GM19025 (cell line): ENCODE data around the gene OS9.

Source experiments
- ATAC-seq: cut with Tn5 transposase; IDR thresholded peaks from one replicate; pipeline ENCODE4 v1.9.1; 2021; ENCODE audit warnings: mild to moderate bottlenecking, low read depth, moderate library complexity; ENCODE audit not compliant: unreplicated experiment

Gene OS9

DNA sequence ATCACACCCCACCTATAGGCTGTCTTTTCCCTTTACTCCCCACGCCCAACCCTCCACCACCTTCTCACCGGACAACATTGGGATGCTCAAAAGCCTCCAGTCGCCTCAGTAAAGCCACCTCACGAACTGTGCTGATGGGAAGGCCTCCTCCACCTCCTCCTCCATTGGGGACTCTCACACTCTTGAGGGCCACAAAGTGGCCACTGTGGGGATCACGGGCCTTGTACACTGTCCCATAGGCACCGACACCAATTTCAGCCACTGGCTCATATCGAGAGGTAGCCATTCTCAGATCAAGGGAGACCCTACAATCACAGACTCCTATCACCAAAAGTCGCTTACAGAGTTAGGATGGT, 57.5 kb downstream of the OS9 start:
- no peak for ATAC-seq

DNA sequence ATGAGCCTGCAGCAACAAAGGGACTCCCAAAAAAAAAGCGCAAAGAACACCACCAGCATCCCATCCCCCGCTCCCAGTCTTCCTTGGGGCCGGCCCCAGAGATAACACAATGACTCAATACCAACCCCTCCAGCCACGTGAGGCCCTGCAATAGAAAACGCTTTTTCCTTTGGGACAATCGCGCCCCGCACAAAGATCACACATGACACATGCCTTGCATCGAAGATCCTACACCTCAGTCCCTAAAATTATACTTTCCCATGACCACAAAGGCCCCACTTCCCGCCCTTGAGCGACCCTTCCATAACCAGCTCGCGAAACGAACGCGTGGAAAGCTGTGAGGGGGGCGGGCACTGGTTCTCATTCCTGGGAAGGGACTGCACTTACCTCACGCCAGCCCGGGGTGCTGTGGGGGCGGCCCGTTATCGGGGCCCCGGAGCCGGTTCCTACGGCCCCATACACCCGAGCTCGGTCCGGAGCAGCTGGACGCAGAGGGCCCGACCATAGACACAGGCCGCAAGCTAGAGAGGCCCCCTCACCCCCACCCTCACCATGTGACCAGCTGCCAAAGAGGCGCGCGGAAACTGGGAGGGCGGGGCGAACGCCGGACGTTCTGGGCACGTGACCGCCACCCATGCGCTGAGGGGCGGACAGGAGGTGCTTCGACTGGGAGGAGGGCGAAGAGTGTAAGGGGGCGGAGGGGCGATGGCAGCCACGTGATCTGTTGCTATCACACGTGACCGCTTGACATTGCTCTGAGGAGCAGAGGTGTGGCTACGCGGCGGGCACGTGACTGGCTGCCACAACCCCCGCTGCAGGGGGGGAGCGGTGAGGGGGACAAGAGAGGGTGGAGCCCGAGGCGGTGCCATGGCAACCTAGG, 58.1 kb downstream of the OS9 start, which contains the start of gene CDK4:
Gene CDK4 (minus strand): TSS at position 523 of the 880 bp plus-strand sequence. CDS start 593 bp downstream, outside the sequence.
- peak; percentile 68 for ATAC-seq

DNA sequence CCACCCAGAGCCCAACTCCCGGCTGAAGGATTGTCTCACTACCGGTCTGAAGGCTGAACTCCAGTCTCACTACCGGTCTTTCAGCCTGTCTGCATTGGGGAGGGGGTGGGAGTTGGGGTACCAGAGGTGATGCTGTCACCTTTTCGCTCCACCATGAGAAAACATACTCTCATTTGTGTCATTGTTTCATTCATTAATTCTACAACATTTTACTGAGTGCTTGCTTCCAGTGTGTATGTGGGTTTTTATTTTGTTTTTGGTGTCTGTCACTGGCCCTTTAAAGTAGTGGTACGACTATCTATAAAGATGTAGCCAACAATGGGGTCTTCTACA, 58.7 kb downstream of the OS9 start:
- no peak for ATAC-seq

DNA sequence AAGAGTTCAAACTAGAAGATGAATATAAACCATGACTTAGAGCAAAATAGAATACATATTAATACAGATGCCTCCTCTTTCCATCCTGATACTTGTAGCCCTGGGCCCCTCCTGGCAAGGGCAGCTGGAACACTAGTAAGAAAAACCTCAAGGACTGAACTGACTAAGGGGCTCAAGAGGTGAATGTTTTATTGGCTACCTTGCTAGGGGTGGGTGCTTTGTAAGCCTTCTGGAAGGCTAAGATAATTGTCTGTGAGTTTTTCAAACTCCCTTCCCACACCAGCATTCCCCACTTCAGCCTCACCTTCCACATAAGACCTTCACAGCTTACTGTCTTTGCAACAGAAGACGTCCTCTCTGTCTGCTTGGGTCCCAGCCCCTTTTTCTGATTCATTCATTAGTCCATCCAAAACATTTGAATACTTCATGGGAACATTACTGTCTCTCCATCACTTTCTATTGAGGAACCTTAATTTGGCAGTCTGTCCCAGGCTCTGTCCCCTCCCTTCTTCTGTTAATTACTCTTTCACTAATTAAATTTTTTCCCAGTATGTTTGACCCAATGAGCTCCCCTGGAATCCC, 59.9 kb downstream of the OS9 start:
- no peak for ATAC-seq

DNA sequence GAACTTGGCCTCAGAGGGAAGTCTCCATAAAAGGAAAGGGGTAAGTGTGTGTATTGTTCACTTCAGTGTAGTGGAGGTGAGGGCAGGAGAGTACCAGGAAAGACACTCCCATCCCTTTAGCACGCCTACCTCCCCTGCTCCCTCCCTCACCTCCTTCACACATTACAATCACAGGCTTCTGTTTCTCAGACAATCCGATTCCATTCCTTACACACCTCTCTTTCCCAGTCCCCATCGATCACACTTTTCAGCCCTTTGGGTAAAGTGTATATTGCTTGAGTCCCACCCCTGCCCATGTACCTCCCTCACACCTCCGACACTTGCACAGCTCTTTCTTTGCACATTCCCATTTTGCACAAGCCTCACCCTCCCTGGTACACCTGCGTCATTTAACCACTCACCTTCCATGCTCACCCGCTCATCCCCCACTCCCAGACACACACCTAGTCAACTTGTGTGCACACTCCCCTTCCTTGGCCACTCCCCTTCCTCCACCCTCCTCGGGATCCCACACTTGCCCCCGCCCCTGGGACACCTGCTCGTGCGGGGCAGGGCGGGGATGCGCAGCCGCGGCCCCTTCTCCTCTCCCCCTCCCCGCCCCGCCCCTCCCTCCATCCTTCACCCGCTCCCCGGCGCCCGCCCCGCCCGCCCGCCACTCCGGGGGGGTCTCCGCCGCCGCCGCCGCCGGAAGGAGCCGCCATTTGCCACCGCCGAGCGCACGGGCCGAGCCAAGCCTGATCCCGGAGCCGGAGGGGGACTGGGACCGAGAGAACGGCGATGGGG, 60.7 kb downstream of the OS9 start, which contains the start of gene MARCHF9:
Gene MARCHF9 (plus strand): TSS at position 693 of the 783 bp plus-strand sequence. CDS start 426 bp downstream, outside the sequence.
- peak; percentile 23 for ATAC-seq

DNA sequence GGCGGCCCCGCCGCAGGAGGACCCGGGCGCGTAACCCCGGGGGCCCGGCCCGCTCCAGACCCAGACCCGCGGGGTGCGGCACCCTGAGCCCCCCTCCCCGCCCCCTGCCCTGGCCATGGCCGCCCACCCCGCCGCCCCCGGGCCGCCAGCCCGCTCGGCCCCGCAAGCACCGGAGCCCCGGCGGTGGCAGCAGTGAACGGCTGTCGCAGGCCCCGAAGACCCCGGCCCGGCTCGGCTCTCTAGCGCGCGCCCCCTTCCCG, 61.2 kb downstream of the OS9 start:
- no peak for ATAC-seq

DNA sequence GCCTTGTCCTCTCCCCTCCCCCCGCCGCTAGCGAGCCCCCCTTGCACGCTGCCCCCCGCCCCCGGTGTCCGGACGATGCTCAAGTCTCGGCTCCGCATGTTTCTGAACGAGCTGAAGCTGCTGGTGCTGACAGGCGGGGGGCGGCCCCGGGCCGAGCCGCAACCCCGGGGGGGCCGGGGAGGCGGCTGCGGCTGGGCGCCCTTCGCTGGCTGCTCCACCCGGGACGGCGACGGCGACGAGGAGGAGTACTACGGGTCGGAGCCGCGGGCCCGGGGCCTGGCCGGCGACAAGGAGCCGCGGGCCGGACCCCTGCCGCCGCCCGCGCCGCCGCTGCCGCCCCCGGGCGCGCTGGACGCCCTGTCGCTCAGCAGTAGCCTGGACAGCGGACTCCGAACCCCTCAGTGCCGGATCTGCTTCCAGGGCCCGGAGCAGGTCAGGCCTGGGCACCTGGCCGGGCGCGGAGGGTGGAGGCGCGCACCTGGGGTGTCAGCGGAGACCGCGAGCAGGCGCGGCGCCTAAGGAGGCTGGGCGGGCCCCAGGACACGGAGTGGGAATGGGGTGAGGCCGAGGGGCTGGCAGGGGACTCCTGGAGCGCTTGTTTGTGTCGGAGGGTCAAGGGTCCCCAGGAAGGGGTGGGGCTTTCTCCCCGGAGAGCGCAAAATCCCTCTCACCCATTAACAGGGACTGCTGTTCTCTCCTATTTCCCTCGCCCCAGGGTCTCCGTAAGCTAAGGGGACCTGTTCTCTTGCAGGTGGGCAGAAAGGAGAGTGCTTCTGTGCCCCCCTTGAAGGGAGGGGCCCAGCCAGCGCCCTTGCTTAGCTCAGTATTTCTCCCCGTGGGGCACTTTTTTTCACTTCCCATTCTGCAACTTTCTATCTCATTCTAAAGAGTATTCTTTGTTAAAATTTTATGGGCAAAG, 61.8 kb downstream of the OS9 start:
- ATAC-seq = no peak

DNA sequence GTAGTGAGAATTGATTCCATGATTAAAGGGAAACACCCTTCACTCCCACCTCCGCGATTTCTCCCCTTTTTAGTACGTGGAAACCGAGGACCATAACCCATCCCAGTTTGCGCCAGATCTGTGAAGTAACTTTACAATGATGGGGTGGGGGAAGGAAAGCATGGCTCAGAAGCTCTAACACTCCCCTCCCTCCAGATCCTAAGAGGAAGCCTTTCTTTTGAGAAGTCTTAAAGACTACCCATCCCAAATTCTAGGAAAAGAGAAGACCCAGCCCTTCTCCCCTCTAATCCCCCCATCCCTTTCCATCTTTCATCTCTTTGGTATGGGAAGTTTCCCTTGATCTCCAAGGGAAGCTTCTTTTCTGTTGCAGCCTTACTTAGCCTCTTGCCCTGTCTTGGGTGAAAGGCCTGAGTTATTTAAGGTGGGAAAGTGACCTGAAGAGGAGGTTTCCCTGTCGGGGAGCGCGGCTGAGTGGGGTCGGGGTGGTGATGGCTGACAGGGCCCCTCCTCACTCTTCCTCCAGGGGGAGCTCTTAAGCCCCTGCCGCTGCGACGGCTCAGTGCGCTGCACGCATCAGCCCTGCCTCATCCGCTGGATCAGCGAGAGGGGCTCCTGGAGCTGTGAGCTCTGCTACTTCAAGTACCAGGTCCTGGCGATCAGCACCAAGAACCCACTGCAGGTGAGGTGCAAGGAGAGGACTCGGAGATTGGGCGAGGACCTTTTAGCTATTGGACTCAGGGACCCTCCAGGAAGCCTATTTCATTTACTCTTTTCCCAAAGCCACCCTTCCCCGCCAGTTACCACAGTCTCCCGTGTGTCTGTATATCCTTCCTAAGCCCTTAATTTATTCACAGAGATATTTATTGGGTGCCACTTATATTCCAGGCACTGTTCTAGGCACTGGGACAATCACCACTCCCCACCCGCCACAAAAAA, 62.7 kb downstream of the OS9 start:
- no peak for ATAC-seq

DNA sequence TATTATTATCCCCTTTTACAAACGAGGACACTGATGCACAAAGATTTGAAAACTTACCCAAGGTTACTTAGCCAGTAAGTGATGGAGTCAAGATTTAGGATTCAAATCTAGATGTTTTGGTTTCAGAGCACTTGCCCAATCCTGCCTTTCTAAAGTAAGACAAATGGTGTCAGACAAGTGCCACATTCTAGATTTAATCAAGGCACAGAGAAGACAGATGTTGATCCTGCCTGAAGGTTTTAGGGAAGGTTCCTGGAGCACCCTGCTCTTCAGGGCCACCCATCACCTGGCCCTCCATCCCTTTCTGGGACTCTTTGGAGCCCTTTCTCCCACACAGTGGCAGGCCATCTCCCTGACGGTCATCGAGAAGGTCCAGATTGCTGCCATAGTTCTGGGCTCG, 63.8 kb downstream of the OS9 start:
- no peak for ATAC-seq

DNA sequence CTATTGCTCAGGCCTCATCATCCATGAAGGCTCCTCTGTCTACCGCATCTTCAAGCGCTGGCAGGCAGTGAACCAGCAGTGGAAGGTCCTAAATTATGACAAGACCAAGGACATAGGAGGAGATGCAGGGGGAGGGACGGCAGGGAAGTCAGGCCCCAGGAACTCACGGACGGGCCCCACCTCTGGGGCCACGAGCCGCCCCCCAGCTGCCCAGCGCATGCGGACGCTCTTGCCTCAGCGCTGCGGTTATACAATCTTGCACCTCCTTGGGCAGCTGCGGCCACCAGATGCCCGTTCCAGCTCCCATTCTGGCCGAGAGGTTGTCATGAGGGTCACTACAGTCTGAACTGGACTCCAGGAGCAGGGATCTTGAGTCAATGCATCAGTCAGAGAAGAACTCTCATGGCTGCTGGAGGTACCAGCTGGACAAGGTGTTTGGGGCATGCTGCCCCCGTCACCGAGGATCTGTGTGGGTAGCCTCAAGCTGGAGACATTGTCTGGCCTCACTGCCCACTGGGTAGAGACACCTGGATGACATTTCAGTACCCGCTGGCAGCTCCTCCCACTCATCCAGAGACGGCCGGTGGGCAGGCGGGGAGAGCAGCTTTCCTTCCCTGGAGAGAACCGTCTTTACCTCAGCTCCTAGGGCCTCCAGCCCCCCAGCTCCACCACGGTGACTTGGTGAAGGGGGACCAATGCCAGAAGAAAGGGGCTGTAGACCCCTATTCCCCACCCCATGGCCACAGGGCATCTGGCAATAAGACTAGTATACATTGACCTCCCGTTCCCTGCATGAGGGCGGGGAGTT, 64.8 kb downstream of the OS9 start:
- ATAC-seq = no peak

DNA sequence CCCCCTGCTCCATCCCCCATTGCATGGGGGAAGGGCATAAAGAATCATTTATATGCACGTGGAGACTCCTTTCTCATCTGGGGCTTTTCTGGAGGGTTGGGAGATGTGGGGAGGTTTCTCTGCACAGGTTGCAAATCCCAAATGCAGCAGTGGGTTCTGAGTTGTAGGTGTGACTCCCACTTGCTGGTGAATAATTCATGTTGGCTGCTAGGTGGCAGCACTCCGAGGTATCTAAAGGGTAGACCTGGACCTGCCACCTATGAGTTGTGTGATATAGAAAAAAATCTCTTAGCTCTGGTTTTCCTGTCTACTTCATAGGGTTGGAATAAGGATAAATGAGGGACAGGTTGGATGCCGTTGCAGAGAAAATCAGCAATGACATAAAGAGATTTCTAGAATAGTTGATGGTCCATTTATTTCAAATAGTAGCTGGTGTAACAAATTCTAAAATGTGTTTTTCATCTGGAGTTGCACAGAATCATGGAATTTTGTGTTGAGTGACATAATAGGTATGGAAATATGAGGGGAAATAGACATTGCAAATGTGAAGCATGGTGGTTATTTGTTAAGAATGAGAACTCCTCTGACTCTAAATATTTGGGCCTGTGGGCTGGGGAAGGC, 65.5 kb downstream of the OS9 start:
- no peak for ATAC-seq

DNA sequence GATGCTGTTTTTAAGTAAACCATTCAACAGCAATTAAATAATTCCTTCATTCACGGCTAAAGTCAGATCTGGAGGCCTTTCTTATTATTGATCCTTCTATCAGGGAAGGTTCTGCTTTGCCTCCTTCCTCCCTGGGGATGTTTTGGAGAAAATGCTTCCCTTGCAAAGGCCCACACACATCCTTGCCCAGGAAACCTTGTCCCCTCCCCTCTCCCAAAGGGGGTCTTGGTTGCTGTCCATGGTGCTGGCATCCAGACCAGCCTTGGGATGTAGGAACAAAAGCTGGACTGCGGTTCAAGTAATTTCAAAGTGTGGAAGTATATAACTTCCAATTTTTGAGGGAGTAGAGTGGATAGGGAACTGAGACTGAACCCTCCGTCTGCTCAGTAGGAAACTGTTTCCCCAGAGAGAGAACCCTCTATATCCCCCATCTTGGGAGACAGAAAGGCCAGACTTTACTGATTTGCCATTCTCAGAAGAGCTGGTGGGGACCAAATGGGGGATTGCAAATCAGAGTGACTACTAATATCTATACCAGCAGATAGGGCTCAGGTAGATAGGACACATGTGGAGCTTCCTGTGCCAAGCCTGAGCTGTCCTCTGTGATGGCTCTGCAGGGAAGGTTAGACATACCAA, 66.5 kb downstream of the OS9 start:
- no peak for ATAC-seq

DNA sequence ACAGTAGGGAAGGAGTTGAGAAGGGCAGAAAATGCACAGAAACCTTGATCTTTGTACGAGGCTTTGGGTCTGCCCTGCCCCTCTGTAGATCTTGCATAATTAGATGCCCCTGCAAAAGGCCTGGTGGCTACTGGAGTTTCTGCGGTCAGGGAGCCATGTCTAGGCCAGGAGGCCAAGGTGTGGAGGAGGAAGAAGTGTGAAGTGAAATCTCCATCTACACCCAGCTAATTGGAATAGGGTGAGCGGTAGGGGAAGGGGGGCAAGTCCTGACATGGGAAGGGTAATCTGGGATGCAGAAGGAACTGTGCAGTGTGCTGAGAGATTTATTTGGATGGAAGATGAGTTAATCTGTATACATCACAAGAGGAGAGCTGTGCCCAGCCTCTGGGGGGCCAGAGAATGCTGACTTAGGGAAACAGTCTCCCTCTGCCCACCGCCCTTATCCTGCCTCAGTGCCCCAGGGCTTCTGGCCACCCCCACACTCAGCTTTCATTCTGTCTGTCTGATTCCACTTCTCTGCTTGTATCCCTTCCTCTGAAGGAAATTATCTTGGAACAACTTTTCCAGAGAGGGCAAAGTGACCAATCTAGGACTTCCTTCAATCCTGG, 67.6 kb downstream of the OS9 start:
- ATAC-seq = no peak

DNA sequence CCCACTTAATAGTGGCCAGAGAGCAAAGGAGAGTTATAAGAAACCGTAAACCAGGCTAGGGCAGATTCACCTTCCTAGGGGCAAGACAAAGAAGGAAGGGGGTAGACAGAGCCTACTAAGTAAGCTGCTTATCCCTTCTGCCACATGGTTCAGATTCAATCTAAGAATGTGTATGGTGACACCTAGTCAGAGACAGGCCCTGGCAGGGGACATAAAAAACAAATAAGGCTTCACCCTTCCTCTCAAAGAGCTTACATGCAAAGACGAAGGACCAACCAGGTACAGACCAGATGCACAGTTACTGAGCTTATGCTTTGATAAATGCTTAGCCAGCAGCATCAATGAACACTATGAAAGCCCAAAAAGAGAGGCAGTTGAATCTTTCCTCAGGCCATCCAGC, 68.5 kb downstream of the OS9 start:
- no peak for ATAC-seq

DNA sequence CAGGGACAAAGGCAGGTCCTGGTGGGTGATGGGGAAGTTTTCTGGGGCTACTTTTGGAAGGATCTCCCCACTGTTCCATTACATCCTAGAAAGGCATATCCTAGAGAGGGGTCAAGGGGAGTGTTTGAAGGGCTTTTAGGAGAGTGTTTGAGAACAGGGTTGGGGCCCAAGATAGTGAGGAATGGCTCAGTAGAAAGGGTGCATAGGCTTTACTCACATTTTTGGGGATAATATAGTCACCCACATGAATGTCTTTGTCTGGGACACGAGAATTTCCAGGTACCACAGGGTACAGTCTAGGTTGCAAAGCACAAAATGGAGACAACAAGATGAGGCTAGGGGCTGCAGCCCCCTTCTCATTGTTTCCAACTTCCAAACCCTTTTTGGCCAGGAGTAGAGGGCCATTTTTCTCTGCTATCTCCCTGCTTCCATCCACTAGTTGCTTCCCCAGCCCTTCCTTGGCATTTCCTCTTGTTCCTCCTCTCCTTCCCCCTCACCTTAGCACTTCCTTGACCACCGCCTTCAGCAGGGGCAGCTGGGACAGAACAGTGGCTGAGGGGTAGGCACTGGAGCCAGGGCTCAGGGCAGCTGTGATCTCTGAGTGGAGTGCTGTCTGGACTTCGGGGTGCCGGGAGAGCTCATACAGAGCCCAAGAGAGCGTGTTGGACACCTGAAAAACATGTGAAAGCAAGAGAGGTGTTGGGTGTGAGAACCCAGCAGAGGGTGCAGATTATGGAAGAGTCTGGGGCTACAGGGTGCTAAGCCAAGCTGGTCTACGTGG, 70.1 kb downstream of the OS9 start:
- ATAC-seq = no peak

DNA sequence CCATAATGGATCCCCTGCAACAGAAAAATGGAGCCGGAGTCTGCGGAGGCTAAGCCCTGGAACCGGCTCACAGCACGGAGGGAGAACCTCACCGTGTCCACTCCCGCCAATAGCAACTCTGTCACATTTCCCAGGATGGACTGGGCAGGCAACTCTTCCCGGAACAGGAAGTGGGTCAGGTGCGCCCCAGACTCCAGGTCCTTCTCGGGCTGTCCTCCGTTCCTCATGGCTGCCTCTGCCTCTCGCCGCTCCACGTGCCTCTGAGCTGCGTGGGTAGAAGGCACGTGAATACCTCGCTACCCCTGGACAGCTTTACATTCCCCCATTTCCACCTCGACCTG, 70.7 kb downstream of the OS9 start:
- peak; percentile 18 for ATAC-seq
